GM12872 (cell line): ENCODE measurements around the gene RASSF8.

Source experiments
- CTCF ChIP-seq: IDR thresholded peaks from 3 replicates; pipeline ENCODE4 v1.5.1; 2011; ENCODE audit warnings: low read depth, mild to moderate bottlenecking, low read length, moderate library complexity; ENCODE audit not compliant: insufficient read depth

The RASSF8 gene, protein sequence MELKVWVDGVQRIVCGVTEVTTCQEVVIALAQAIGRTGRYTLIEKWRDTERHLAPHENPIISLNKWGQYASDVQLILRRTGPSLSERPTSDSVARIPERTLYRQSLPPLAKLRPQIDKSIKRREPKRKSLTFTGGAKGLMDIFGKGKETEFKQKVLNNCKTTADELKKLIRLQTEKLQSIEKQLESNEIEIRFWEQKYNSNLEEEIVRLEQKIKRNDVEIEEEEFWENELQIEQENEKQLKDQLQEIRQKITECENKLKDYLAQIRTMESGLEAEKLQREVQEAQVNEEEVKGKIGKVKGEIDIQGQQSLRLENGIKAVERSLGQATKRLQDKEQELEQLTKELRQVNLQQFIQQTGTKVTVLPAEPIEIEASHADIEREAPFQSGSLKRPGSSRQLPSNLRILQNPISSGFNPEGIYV

GRCh38 chr12:25958428-25959070 is at the start of gene RASSF8:
Gene RASSF8 (plus strand): TSS chr12:25958682. CDS start chr12:26055344, 96,662 bp downstream.
- no peak for TF ChIP-seq CTCF

DNA sequence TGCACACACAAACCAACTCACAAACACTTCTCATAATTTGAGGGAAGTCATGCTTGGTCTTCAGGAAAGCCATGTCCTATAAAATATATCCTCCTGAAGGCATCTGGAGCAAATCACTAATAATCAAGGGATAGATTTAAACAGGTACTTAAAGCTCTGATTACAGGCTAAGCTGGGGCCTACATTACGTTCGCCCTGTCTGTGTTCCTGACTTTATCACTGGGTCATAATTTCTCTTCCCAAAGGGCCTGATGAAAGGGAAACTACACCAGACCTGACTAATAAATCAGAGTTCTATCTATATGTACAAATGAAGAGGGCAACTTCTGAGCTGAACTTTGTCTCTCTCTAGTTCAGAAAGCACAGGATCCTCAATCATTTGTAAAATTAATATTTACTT is 43.9 kb upstream of the RASSF8 start:
- TF ChIP-seq CTCF = no peak

DNA sequence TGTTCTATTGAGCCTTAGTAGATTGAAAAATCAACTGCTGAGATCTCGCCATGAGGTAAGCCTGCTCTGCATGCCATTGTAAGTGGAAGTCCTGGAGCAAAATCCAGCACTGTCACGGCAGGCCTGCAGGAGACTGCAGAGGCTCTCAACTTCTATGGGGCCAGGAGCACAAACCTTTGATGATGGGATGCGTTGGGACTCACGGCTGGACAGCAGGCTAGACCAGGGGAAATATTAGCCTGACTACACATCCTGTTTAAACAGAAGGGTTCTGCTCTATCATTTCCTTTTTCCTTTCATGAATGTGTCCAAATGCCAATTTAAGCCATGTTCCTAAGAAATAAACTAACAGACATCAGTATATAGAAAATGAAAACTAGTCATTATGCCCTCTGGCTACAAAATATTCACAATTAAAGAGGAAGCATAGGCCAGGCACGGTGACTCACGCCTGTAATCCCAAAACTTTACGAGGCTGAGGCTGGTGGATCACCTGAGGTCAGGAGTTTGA is 33.9 kb upstream of the RASSF8 start:
- no peak for TF ChIP-seq CTCF

DNA sequence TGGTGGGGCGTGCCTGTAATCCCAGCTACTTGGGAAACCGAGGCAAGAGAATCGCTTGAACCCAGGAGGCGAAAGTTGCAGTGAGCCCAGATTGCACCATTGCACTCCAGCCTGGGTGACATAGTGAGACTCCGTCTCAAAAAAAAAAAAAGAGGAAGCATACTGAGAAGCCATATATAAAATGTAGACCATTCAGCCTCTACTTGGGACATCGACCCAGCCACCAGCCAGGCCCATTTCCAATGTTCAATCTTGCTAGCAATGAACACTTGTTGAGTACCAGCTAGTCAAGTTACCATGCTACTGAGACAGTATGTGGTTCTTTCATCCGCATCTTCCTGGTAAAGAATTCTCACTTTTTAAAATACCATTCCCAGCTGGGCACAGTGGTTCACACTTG is 33.4 kb upstream of the RASSF8 start:
- no peak for TF ChIP-seq CTCF

- no peak for TF ChIP-seq CTCF
Measured at GRCh38 chr12:25926536-25926935, 31.9 kb upstream of the RASSF8 start.

- no peak for TF ChIP-seq CTCF
Measured at GRCh38 chr12:25929142-25929541, 29.3 kb upstream of the RASSF8 start.

GRCh38 chr12:25932971-25933370 is 25.5 kb upstream of the RASSF8 start:
- no peak for TF ChIP-seq CTCF
